Glutamatergic neuron (in vitro differentiated cells): ENCODE measurements around the gene DUSP2. TPM values are rescaled to one million over a fixed set of nuclear protein-coding genes. Genes with fewer than 3 reads are reported as not detected.

Experiments
- DNase-seq: peaks from one replicate; pipeline ENCODE4 v3.0.0; 2022
- H3K27ac Mint-ChIP-seq: one replicate; pipeline ENCODE4 v1.8.0; 2020; ENCODE audit warnings: mild to moderate bottlenecking, mixed read lengths, inconsistent platforms; ENCODE audit not compliant: unreplicated experiment
- H3K27me3 Mint-ChIP-seq: one replicate; pipeline ENCODE4 v1.8.0; 2020; ENCODE audit warnings: mild to moderate bottlenecking, moderate library complexity, mixed read lengths, inconsistent platforms; ENCODE audit not compliant: unreplicated experiment
- H3K36me3 Mint-ChIP-seq: one replicate; pipeline ENCODE4 v1.8.0; 2020; ENCODE audit warnings: mild to moderate bottlenecking, mixed read lengths, inconsistent platforms; ENCODE audit not compliant: unreplicated experiment
- H3K4me1 Mint-ChIP-seq: one replicate; pipeline ENCODE4 v1.8.0; 2020; ENCODE audit warnings: mild to moderate bottlenecking, low read depth, mixed read lengths, inconsistent platforms; ENCODE audit not compliant: unreplicated experiment
- H3K4me3 Mint-ChIP-seq: one replicate; pipeline ENCODE4 v1.8.0; 2020; ENCODE audit warnings: mild to moderate bottlenecking, mixed read lengths, inconsistent platforms; ENCODE audit not compliant: unreplicated experiment
- H3K9me3 Mint-ChIP-seq: one replicate; pipeline ENCODE4 v1.8.0; 2020; ENCODE audit warnings: mild to moderate bottlenecking, moderate library complexity, mixed read lengths, inconsistent platforms; ENCODE audit not compliant: unreplicated experiment
- CTCF ChIP-seq: fragments of 200-600 bp; sonication (generic); IDR thresholded peaks from one replicate; pipeline ENCODE4 v1.5.0; 2021; ENCODE audit not compliant: partially characterized antibody, unreplicated experiment
- total RNA-seq: library from RNA; stranded (reverse); fragmentation: NEBNext Ultra II Directional; extraction: Animal tissue kit (Norgen Biotek cat#: 25700); gene quantifications from one replicate; pipeline ENCODE4 v1.2.1, GENCODE V29; 2021; ENCODE audit not compliant: unreplicated experiment

The DUSP2 gene
- total RNA-seq, 1 donor from 2014 or later, result 0.34 TPM

GRCh38 chr2:96131152-96131812, 14.0 kb downstream of the DUSP2 start:
- Mint-ChIP-seq H3K4me1 (no peaks in the 10 kb centered on the region), H3K9me3 (peaks cover 2% of the 10 kb centered on the region), H3K36me3 (no peaks in the 10 kb centered on the region), H3K27ac (no peak overlapping the region), H3K27me3 (peaks cover 3% of the 10 kb centered on the region), H3K4me3 (no peak overlapping the region)
- no peak for TF ChIP-seq CTCF
- DNase-seq, result no peak

DNA sequence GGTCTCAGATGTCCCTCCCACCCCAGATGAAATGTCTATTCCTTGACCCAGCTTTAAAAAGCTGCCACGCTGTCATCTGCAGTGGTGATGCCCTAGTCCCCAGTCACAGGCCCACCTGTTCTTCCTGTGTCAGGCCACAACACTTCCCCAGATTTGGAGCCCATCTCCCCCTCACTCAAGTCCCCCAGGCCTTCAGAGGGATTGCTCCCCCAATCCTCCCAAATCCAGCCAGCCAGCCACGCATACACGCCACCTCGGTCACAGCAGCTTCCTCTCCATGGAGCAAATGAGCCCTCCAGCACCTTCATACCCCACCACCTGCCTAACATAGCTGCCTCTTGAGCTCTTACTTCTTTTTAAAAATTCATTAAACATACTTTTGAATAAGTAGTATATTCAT, 14.8 kb downstream of the DUSP2 start:
- no peak overlapping the region for H3K4me3 Mint-ChIP-seq
- H3K9me3 Mint-ChIP-seq, result peaks cover 2% of the 10 kb centered on the region
- DNase-seq, result no peak
- no peaks in the 10 kb centered on the region for H3K36me3 Mint-ChIP-seq
- peaks cover 3% of the 10 kb centered on the region for H3K27me3 Mint-ChIP-seq
- no peak overlapping the region for H3K27ac Mint-ChIP-seq
- TF ChIP-seq CTCF, result no peak
- H3K4me1 Mint-ChIP-seq, result no peaks in the 10 kb centered on the region

- H3K36me3 Mint-ChIP-seq, result peaks cover 5% of the 10 kb centered on the region
- no peak for DNase-seq
- H3K27me3 Mint-ChIP-seq, result peaks cover 4% of the 10 kb centered on the region
- no peak overlapping the region for H3K27ac Mint-ChIP-seq
- H3K9me3 Mint-ChIP-seq, result peaks cover 2% of the 10 kb centered on the region
- no peak overlapping the region for H3K4me3 Mint-ChIP-seq
- no peak for TF ChIP-seq CTCF
- no peaks in the 10 kb centered on the region for H3K4me1 Mint-ChIP-seq
These were observed 15.6 kb downstream of the DUSP2 start for GRCh38 chr2:96129528-96130120.

DNA sequence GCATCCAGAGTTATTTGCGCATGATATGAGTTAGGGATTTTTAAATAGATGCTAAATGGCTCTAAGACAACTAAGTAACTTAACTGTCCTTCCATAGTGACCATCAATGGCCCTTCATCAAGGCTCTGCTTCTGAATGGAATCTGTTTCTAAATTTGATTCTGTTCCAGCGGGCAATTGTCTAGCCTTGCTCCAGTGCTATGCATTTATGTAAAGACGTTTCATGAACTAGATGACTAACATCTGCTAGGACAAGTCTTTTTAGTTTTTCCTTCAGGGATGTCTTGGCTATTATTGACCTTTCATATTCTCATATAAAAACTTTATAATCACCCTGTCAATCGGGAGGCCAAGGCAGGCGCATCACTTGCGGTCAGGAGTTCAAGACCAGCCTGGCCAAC, 16.8 kb downstream of the DUSP2 start:
- peaks cover 3% of the 10 kb centered on the region for H3K9me3 Mint-ChIP-seq
- H3K27ac Mint-ChIP-seq, result no peak overlapping the region
- no peaks in the 10 kb centered on the region for H3K4me1 Mint-ChIP-seq
- H3K36me3 Mint-ChIP-seq, result peaks cover 5% of the 10 kb centered on the region
- peaks cover 5% of the 10 kb centered on the region for H3K27me3 Mint-ChIP-seq
- no peak overlapping the region for H3K4me3 Mint-ChIP-seq
- no peak for DNase-seq
- no peak for TF ChIP-seq CTCF
